ENCODE data around the gene TFAP2C. TPM values are rescaled to one million over a fixed set of nuclear protein-coding genes. Genes with fewer than 3 reads are reported as not detected.

Gene TFAP2C
- total RNA-seq, 1 experiment from 2014 or later: 2.8 TPM

DNA sequence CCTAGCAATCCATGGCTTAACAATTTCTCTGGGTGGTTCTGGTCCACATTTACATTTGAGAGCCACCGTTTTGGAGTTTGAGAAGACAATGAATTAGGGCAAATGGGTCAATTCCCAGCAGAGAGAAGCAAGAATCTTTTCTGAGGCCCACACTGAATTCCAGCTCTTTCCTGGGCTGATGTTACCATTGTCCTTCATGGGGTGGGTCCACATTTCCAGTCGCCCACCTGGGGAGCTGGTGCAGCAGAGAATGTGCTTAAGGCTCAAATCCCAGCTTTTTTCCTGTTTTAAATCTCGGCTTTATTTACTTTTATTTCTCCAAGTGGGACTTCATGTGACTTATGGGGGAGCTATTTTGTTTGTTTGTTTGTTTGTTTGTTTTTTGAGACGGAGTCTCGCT, 44.2 kb upstream of the TFAP2C start:
- no peak overlapping the region for H3K27ac ChIP-seq (ENCODE audit: low read length)
- BruUV-seq (replicated peaks): no TSS peak
- DNase-seq (ENCODE audit: low read depth, low spot score): no peak
- H3K4me3 ChIP-seq (ENCODE audit: low read depth in 2 of 2, low read length in 2 of 2): no peak overlapping the region
- no peaks in the 10 kb centered on the region for H3K4me1 ChIP-seq (ENCODE audit: control insufficient read depth, insufficient read depth, low read length)
- H3K27me3 ChIP-seq (ENCODE audit: control insufficient read depth, insufficient read depth, low read length): no peaks in the 10 kb centered on the region
- intact Hi-C loops (cut with micrococcal nuclease; ENCODE audit: unreplicated experiment) (no loop called here), in situ Hi-C loops (cut with HindIII; ENCODE audit: low pct_unique_long_range_greater_than_20kb, low sequenced_read_pairs) (no loop called here)
- ChIA-PET POLR2A (no interaction called here), CTCF (no interaction called here)
- no peaks in the 10 kb centered on the region for H3K36me3 ChIP-seq (ENCODE audit: control insufficient read depth, insufficient read depth, low read length)
- TF ChIP-seq, protein P1, sequence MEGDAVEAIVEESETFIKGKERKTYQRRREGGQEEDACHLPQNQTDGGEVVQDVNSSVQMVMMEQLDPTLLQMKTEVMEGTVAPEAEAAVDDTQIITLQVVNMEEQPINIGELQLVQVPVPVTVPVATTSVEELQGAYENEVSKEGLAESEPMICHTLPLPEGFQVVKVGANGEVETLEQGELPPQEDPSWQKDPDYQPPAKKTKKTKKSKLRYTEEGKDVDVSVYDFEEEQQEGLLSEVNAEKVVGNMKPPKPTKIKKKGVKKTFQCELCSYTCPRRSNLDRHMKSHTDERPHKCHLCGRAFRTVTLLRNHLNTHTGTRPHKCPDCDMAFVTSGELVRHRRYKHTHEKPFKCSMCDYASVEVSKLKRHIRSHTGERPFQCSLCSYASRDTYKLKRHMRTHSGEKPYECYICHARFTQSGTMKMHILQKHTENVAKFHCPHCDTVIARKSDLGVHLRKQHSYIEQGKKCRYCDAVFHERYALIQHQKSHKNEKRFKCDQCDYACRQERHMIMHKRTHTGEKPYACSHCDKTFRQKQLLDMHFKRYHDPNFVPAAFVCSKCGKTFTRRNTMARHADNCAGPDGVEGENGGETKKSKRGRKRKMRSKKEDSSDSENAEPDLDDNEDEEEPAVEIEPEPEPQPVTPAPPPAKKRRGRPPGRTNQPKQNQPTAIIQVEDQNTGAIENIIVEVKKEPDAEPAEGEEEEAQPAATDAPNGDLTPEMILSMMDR (IDR thresholded peaks at IDR 0.05): no peak
- TF ChIP-seq TCF7L2 (IDR thresholded peaks at IDR 0.05; ENCODE audit: low read depth, low read length) (no peak), SIN3A (IDR thresholded peaks at IDR 0.05; ENCODE audit: borderline replicate concordance, insufficient read depth, low read depth, low read length) (no peak), POLR2AphosphoS5 (IDR thresholded peaks at IDR 0.05; ENCODE audit: low read depth, low read length) (no peak)
- TF ChIP-seq, protein P2, sequence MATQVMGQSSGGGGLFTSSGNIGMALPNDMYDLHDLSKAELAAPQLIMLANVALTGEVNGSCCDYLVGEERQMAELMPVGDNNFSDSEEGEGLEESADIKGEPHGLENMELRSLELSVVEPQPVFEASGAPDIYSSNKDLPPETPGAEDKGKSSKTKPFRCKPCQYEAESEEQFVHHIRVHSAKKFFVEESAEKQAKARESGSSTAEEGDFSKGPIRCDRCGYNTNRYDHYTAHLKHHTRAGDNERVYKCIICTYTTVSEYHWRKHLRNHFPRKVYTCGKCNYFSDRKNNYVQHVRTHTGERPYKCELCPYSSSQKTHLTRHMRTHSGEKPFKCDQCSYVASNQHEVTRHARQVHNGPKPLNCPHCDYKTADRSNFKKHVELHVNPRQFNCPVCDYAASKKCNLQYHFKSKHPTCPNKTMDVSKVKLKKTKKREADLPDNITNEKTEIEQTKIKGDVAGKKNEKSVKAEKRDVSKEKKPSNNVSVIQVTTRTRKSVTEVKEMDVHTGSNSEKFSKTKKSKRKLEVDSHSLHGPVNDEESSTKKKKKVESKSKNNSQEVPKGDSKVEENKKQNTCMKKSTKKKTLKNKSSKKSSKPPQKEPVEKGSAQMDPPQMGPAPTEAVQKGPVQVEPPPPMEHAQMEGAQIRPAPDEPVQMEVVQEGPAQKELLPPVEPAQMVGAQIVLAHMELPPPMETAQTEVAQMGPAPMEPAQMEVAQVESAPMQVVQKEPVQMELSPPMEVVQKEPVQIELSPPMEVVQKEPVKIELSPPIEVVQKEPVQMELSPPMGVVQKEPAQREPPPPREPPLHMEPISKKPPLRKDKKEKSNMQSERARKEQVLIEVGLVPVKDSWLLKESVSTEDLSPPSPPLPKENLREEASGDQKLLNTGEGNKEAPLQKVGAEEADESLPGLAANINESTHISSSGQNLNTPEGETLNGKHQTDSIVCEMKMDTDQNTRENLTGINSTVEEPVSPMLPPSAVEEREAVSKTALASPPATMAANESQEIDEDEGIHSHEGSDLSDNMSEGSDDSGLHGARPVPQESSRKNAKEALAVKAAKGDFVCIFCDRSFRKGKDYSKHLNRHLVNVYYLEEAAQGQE (IDR thresholded peaks at IDR 0.05; ENCODE audit: insufficient read depth in 1 of 2, low read depth in 2 of 2, low read length in 1 of 2): no peak
- no peaks in the 10 kb centered on the region for H3K9me3 ChIP-seq (ENCODE audit: control insufficient read depth, insufficient read depth, low read depth, low read length)
- ATAC-seq: no peak

DNA sequence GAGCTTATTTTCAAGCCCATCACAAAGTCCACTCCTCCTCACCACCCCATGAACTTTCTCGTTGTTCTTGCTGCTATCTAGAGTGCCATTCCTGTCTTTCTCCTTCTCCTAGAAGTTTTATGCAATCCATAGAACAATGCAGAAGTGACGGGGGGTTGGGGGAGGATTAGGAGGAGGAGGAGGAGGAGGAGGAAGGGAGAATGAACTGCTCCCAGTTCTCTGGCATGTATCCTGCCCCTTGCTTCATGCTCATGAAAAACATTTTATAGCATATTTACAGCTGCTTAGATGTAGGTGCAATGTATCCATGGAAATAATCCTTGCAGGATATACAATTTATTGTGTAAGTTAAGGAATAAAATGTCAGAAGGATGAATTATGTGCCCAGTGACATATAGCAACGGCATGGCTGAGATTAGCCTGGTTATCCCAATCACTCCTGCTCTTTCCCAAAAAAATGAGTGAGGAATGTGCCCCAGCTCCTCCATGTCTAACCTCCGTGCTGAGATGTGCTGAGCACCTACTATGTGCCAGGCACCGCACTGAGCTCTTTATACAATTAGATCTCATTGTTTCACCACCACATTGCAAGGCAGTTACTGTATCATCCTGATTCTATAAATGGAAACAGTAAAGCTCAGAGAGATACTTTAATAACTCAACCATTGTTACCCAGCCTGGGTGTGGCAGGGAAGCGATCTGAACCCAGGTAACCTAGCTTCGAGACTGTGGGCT, 41.6 kb upstream of the TFAP2C start:
- no peaks in the 10 kb centered on the region for H3K27me3 ChIP-seq (ENCODE audit: control insufficient read depth, insufficient read depth, low read length)
- no peaks in the 10 kb centered on the region for H3K36me3 ChIP-seq (ENCODE audit: control insufficient read depth, insufficient read depth, low read length)
- POLR2A ChIA-PET: no interaction called here

More for the DNA sequence above, 41.6 kb upstream of the TFAP2C start:
- in situ Hi-C loops (cut with HindIII; ENCODE audit: low pct_unique_long_range_greater_than_20kb, low sequenced_read_pairs): no loop called here
- Histone ChIP-seq H3K27ac (ENCODE audit: low read length) (no peak overlapping the region), H3K4me3 (ENCODE audit: low read depth in 2 of 2, low read length in 2 of 2) (no peak overlapping the region), H3K4me1 (ENCODE audit: control insufficient read depth, insufficient read depth, low read length) (no peaks in the 10 kb centered on the region), H3K9me3 (ENCODE audit: control insufficient read depth, insufficient read depth, low read depth, low read length) (no peaks in the 10 kb centered on the region)
- ATAC-seq: no peak
- no TSS peak for BruUV-seq (replicated peaks)
- CTCF ChIA-PET: no interaction called here
- intact Hi-C loops (cut with micrococcal nuclease; ENCODE audit: unreplicated experiment): no loop called here
- no peak for TF ChIP-seq TCF7L2 (IDR thresholded peaks at IDR 0.05; ENCODE audit: low read depth, low read length)
- TF ChIP-seq, protein P1 (IDR thresholded peaks at IDR 0.05): no peak
- DNase-seq (ENCODE audit: low read depth, low spot score): no peak
